Esophagus muscularis mucosa (tissue), 4 donors: Measurements from ENCODE around the gene CXCL3. TPM values are rescaled to one million over a fixed set of nuclear protein-coding genes. Genes with fewer than 3 reads are reported as not detected.
"Not testable (repeated sequence)": the region's sequence is repeated elsewhere in the genome, so short reads cannot be mapped to it uniquely, and the experiment has no call there.

Source experiments
- DNase-seq: peaks from one replicate; pipeline ENCODE4 v3.0.0-alpha.2; 2017; ENCODE audit errors: extremely low spot score
- H3K27ac ChIP-seq, 4 donors: fragments of 200-600 bp; sonication (generic); replicated peaks in 1 of 4; 1 replicate in 3 of 4; 2 replicates in 1 of 4; pipeline ENCODE4 v1.5.1; 2016 to 2019; ENCODE audit warnings: mild to moderate bottlenecking in 1 of 4
- H3K27me3 ChIP-seq, 4 donors: fragments of 200-600 bp; sonication (generic); one replicate each; pipeline versions ENCODE4 v1.5.1 to v1.6.0; 2016 to 2019
- H3K36me3 ChIP-seq, 4 donors: fragments of 200-600 bp; sonication (generic); one replicate each; pipeline ENCODE4 v1.5.1; 2016 to 2019
- H3K4me1 ChIP-seq, 4 donors: fragments of 200-600 bp; sonication (generic); one replicate each; pipeline ENCODE4 v1.5.1; 2016 to 2019
- H3K4me3 ChIP-seq, 4 donors: fragments of 200-600 bp; sonication (generic); 1 replicate in 2 of 4; 2 replicates in 2 of 4; pipeline ENCODE4 v1.5.1; 2016 to 2019; ENCODE audit warnings: mild to moderate bottlenecking in 4 of 4, moderate library complexity in 1 of 4
- H3K9me3 ChIP-seq, 4 donors: fragments of 200-600 bp; sonication (generic); 1 replicate in 3 of 4; 2 replicates in 1 of 4; pipeline ENCODE4 v1.5.1; 2016 to 2019
- CTCF ChIP-seq, 3 experiments: fragments of 200-600 bp in 2 of 3; fragments of 450-650 bp in 1 of 3; sonication (generic) in 2 of 3; IDR thresholded peaks; one replicate each; pipeline ENCODE4 v1.5.1; 2017 to 2019; ENCODE audit warnings: antibody characterized with exemption in 3 of 3, mild to moderate bottlenecking in 2 of 3, moderate library complexity in 1 of 3
- EP300 ChIP-seq: sonication (generic); formaldehyde crosslinking; IDR thresholded peaks from one replicate; pipeline ENCODE4 v1.6.1; 2017; ENCODE audit warnings: antibody characterized with exemption
- POLR2A ChIP-seq: fragments of 450-650 bp; IDR thresholded peaks from one replicate; pipeline ENCODE4 v1.6.1; 2017; ENCODE audit warnings: antibody characterized with exemption, moderate library complexity, mild to moderate bottlenecking, low read depth
- POLR2AphosphoS5 ChIP-seq, 2 donors: sonication (generic); formaldehyde crosslinking; IDR thresholded peaks; one replicate each; pipeline ENCODE4 v1.6.1; 2017; ENCODE audit warnings: antibody characterized with exemption in 2 of 2
- WGBS: methylation state at CpG from one replicate; pipeline ENCODE4 v1.1.5; 2018; 5-methylcytosine and 5-hydroxymethylcytosine counted together
- intact Hi-C: fragments of 100-400 bp; cut with DNase I; formaldehyde crosslinking; loops from one replicate; pipeline ENCODE4 v1.15.1; 2023
- total RNA-seq, 4 donors: library from RNA; depleted of rRNA; stranded (reverse); fragments of >200 nt; gene quantifications; one replicate each; pipeline versions ENCODE4 v1.1.0 to v1.2.1, GENCODE V29; 2016

Gene CXCL3
- total RNA-seq, 4 donors from 2014 or later, result 2.2 TPM; not detected in 3

GRCh38 chr4:74083546-74083945 is 45.1 kb upstream of the CXCL3 start:
- H3K36me3 ChIP-seq, result no peaks in the 10 kb centered on the region
- 74% methylated on average over 2 of the region's 2 CpGs for WGBS
- no peaks in the 10 kb centered on the region for H3K4me1 ChIP-seq
- intact Hi-C loops, result no loop called here
- no peak overlapping the region for H3K4me3 ChIP-seq
- no peak for DNase-seq
- no peaks in the 10 kb centered on the region for H3K27me3 ChIP-seq
- no peak overlapping the region for H3K27ac ChIP-seq
- TF ChIP-seq EP300 (no peak), POLR2A (no peak), CTCF (IDR thresholded peaks at IDR 0.05) (no peak), POLR2AphosphoS5 (IDR thresholded peaks at IDR 0.05) (no peak)
- H3K9me3 ChIP-seq, result no peaks in the 10 kb centered on the region

GRCh38 chr4:74081035-74081434 is 42.5 kb upstream of the CXCL3 start:
- H3K27me3 ChIP-seq, result no peaks in the 10 kb centered on the region
- no peak for DNase-seq
- no peaks in the 10 kb centered on the region for H3K9me3 ChIP-seq
- TF ChIP-seq POLR2A (no peak), POLR2AphosphoS5 (IDR thresholded peaks at IDR 0.05) (no peak), CTCF (IDR thresholded peaks at IDR 0.05) (no peak), EP300 (no peak)
- intact Hi-C loops, result no loop called here
- H3K36me3 ChIP-seq, result no peaks in the 10 kb centered on the region
- H3K4me1 ChIP-seq, result no peaks in the 10 kb centered on the region
- H3K4me3 ChIP-seq, result no peak overlapping the region
- no peak overlapping the region for H3K27ac ChIP-seq
- 76% methylated on average over 3 of the region's 3 CpGs for WGBS

GRCh38 chr4:74080351-74080750 is 41.9 kb upstream of the CXCL3 start:
- H3K4me3 ChIP-seq, H3K27me3 ChIP-seq, H3K4me1 ChIP-seq, H3K27ac ChIP-seq, H3K36me3 ChIP-seq, DNase-seq, H3K9me3 ChIP-seq, intact Hi-C loops: not testable (repeated sequence)
- WGBS, result 87% methylated on average over 2 of the region's 2 CpGs

- H3K4me1 ChIP-seq, intact Hi-C loops, H3K4me3 ChIP-seq, H3K9me3 ChIP-seq, H3K36me3 ChIP-seq, H3K27me3 ChIP-seq, H3K27ac ChIP-seq, DNase-seq: not testable (repeated sequence)
- 69% methylated on average over 2 of the region's 2 CpGs for WGBS
These were observed 40.5 kb upstream of the CXCL3 start for GRCh38 chr4:74079024-74079423.

GRCh38 chr4:74073358-74073757 is 34.9 kb upstream of the CXCL3 start:
- no peak for DNase-seq
- intact Hi-C loops, result no loop called here
- Histone ChIP-seq H3K4me1 (no peaks in the 10 kb centered on the region), H3K4me3 (no peak overlapping the region), H3K9me3 (no peaks in the 10 kb centered on the region), H3K27me3 (no peaks in the 10 kb centered on the region), H3K36me3 (no peaks in the 10 kb centered on the region), H3K27ac (no peak overlapping the region)
- no peak for TF ChIP-seq EP300
- TF ChIP-seq POLR2A, result no peak
- TF ChIP-seq CTCF (IDR thresholded peaks at IDR 0.05), result no peak
- no peak for TF ChIP-seq POLR2AphosphoS5 (IDR thresholded peaks at IDR 0.05)

GRCh38 chr4:74072739-74073138 is 34.2 kb upstream of the CXCL3 start:
- intact Hi-C loops, result no loop called here
- no peak for DNase-seq
- Histone ChIP-seq H3K4me1 (no peaks in the 10 kb centered on the region), H3K27me3 (no peaks in the 10 kb centered on the region), H3K9me3 (no peaks in the 10 kb centered on the region), H3K36me3 (no peaks in the 10 kb centered on the region), H3K4me3 (no peak overlapping the region), H3K27ac (no peak overlapping the region)
- WGBS, result 89% methylated on average over 1 of the region's 1 CpG
- TF ChIP-seq POLR2AphosphoS5 (IDR thresholded peaks at IDR 0.05) (no peak), POLR2A (no peak), EP300 (no peak), CTCF (IDR thresholded peaks at IDR 0.05) (no peak)
